ENCODE results near the gene ZYG11B. TPM values are rescaled to one million over a fixed set of nuclear protein-coding genes. Genes with fewer than 3 reads are reported as not detected.
"Not testable (repeated sequence)": the region's sequence is repeated elsewhere in the genome, so short reads cannot be mapped to it uniquely, and the experiment has no call there.

Gene ZYG11B
- total and polyA plus RNA-seq, 12 donors, result 9.1 to 84.3 (median 63.6) TPM

- intact Hi-C loops (cut with DNase I), result no loop called here
- DNase-seq (no peak), ATAC-seq (no peak)
- H3K4me1 ChIP-seq, result peaks cover 1 to 68% (median 40%) of the 10 kb centered on the region in 9 donors
- TF ChIP-seq CTCF (IDR thresholded peaks at IDR 0.05), result no peak
- 88 to 90% methylated on average over 3 of the region's 3 CpGs for WGBS, 2 donors
- no peak overlapping the region for H3K4me3 ChIP-seq
- H3K36me3 ChIP-seq, result peaks cover 0 to 4% (median 0%) of the 10 kb centered on the region in 9 donors
- peak overlapping the region in 4 of 10 donors; percentile 34 to 79 (median 52) for H3K27ac ChIP-seq
- no peaks in the 10 kb centered on the region for H3K9me3 ChIP-seq
- H3K27me3 ChIP-seq, result no peaks in the 10 kb centered on the region
These were observed 15.0 kb downstream of the ZYG11B start for GRCh38 chr1:52741259-52741658.

GRCh38 chr1:52746189-52746588 lies 19.9 kb downstream of the ZYG11B start:
- no peak for TF ChIP-seq CTCF (IDR thresholded peaks at IDR 0.05)
- intact Hi-C loops (cut with DNase I), result no loop called here
- ATAC-seq, result no peak

GRCh38 chr1:52747450-52747849 lies 21.2 kb downstream of the ZYG11B start:
- Histone ChIP-seq H3K4me3 (no peak overlapping the region), H3K9me3 (no peaks in the 10 kb centered on the region), H3K36me3 (no peaks in the 10 kb centered on the region), H3K4me1 (peaks cover 2 to 84% (median 49%) of the 10 kb centered on the region in 9 donors), H3K27me3 (no peaks in the 10 kb centered on the region), H3K27ac (no peak overlapping the region)
- no peak for DNase-seq
- no peak for ATAC-seq
- intact Hi-C loops (cut with DNase I), result no loop called here
- WGBS, 2 donors, result 81 to 87% methylated on average over 1 of the region's 1 CpG
- no peak for TF ChIP-seq CTCF (IDR thresholded peaks at IDR 0.05)

More at GRCh38 chr1:52746189-52746588, 19.9 kb downstream of the ZYG11B start:
- no peak for DNase-seq
- Histone ChIP-seq H3K9me3 (no peaks in the 10 kb centered on the region), H3K4me1 (peaks cover 2 to 71% (median 37%) of the 10 kb centered on the region in 9 donors), H3K27me3 (no peaks in the 10 kb centered on the region), H3K36me3 (peaks cover 0 to 4% (median 0%) of the 10 kb centered on the region in 9 donors), H3K4me3 (no peak overlapping the region), H3K27ac (no peak overlapping the region)
- WGBS, 2 donors, result 82 to 91% methylated on average over 4 of the region's 4 CpGs

- no peaks in the 10 kb centered on the region for H3K36me3 ChIP-seq
- TF ChIP-seq CTCF (IDR thresholded peaks at IDR 0.05), result peak in 6 of 9 donors; percentile 8 to 44 (median 30)
- peaks cover 2 to 91% (median 51%) of the 10 kb centered on the region in 9 donors for H3K4me1 ChIP-seq
- DNase-seq (no peak), ATAC-seq (no peak)
- intact Hi-C loops (cut with DNase I), result no loop called here
- H3K27me3 ChIP-seq, result no peaks in the 10 kb centered on the region
- no peak overlapping the region for H3K4me3 ChIP-seq
- H3K9me3 ChIP-seq, result no peaks in the 10 kb centered on the region
- H3K27ac ChIP-seq, result no peak overlapping the region
These were observed 21.9 kb downstream of the ZYG11B start for GRCh38 chr1:52748119-52748518.

- H3K27ac ChIP-seq; DNase-seq; H3K27me3 ChIP-seq; H3K4me3 ChIP-seq; H3K36me3 ChIP-seq; ATAC-seq; intact Hi-C loops (cut with DNase I); H3K9me3 ChIP-seq: not testable (repeated sequence)
- peaks cover 2 to 86% (median 51%) of the 10 kb centered on the region in 9 donors for H3K4me1 ChIP-seq
- WGBS, 2 donors, result 88 to 91% methylated on average over 9 of the region's 9 CpGs
These were observed 23.2 kb downstream of the ZYG11B start for GRCh38 chr1:52749496-52749895.

- intact Hi-C loops (cut with DNase I), result not testable (repeated sequence)
- 84 to 97% methylated on average over 6 of the region's 6 CpGs for WGBS, 2 donors
These were observed 23.9 kb downstream of the ZYG11B start for GRCh38 chr1:52750139-52750538.

More at GRCh38 chr1:52750139-52750538, 23.9 kb downstream of the ZYG11B start:
- H3K27me3 ChIP-seq, H3K4me3 ChIP-seq, H3K9me3 ChIP-seq, ATAC-seq, DNase-seq, H3K36me3 ChIP-seq: not testable (repeated sequence)
- Histone ChIP-seq H3K27ac (peak overlapping the region in 1 of 10 donors; percentile 26), H3K4me1 (peaks cover 2 to 79% (median 46%) of the 10 kb centered on the region in 9 donors)

All from heart right ventricle (tissue), 16 donors.